Ovary (tissue), 9 donors: ENCODE data around the gene PHF2. TPM values are rescaled to one million over a fixed set of nuclear protein-coding genes. Genes with fewer than 3 reads are reported as not detected.

Experiments
- DNase-seq, 5 donors: peaks; one replicate each; pipeline ENCODE4 v3.0.0-alpha.2; 2019 to 2020
- H3K27ac ChIP-seq, 2 donors: fragments of 200-600 bp; one replicate each; pipeline versions ENCODE4 v1.5.1 to v1.8.0; 2019 to 2022
- H3K27me3 ChIP-seq: fragments of 200-600 bp; one replicate; pipeline ENCODE4 v1.8.0; 2022
- H3K36me3 ChIP-seq: fragments of 200-600 bp; sonication (generic); one replicate; pipeline ENCODE4 v1.5.1; 2019
- H3K4me1 ChIP-seq: one replicate; pipeline ENCODE4 v1.8.1; 2013; ENCODE audit warnings: mild to moderate bottlenecking, moderate library complexity; ENCODE audit not compliant: insufficient read depth
- H3K4me3 ChIP-seq: fragments of 200-600 bp; sonication (generic); one replicate; pipeline ENCODE4 v1.5.1; 2017
- H3K9me3 ChIP-seq, 2 donors: fragments of 200-600 bp in 1 of 2; sonication (generic) in 1 of 2; one replicate each; pipeline versions ENCODE4 v1.5.1 to v1.8.1; 2013 to 2019; ENCODE audit warnings: mild to moderate bottlenecking in 1 of 2, moderate library complexity in 1 of 2
- CTCF ChIP-seq, 3 donors: fragments of 450-650 bp in 2 of 3; fragments of 200-600 bp in 1 of 3; IDR thresholded peaks; one replicate each; pipeline versions ENCODE4 v1.5.1 to v1.8.0; 2016 to 2022; ENCODE audit warnings: antibody characterized with exemption in 3 of 3, mild to moderate bottlenecking in 1 of 3
- EP300 ChIP-seq: sonication (generic); formaldehyde crosslinking; IDR thresholded peaks from one replicate; pipeline ENCODE4 v1.6.1; 2017; ENCODE audit warnings: antibody characterized with exemption
- POLR2A ChIP-seq: fragments of 450-650 bp; IDR thresholded peaks from one replicate; pipeline ENCODE4 v1.6.1; 2017; ENCODE audit warnings: antibody characterized with exemption, mild to moderate bottlenecking, moderate library complexity
- WGBS, 3 donors: extraction: QIAGEN DNeasy Blood & Tissue Kit in 1 of 3; methylation state at CpG; one replicate each; pipeline versions ENCODE4 v1.1.5 to v1.1.7; 2013 to 2017; 5-methylcytosine and 5-hydroxymethylcytosine counted together
- intact Hi-C, 4 donors: fragments of 100-400 bp; cut with DNase I; formaldehyde crosslinking; loops; one replicate each; pipeline versions ENCODE4 v1.11.0 to v1.15.1; 2022 to 2023
- polyA plus RNA-seq, 2 donors: library from polyadenylated mRNA; stranded (reverse); fragments of 200-250 nt in 1 of 2; fragments of 350-450 nt in 1 of 2; fragmentation: Illumina TruSeq in 1 of 2; extraction: RNeasy Lipid Tissue Mini Kit (QIAGEN cat#74804) in 1 of 2; gene quantifications; one replicate each; pipeline ENCODE4 v1.2.3, GENCODE V29; 2013 to 2014
- total RNA-seq, 7 donors: library from RNA; depleted of rRNA in 2 of 7; stranded (reverse); fragments of >200 nt in 2 of 7; fragmentation: NEBNext Ultra II Directional in 3 of 7; extraction: Animal tissue kit (Norgen Biotek cat#: 25700) in 3 of 7; gene quantifications; one replicate each; pipeline versions ENCODE4 v1.1.0 to v1.2.4, GENCODE V29; 2016 to 2023
- donor health status: DM: no; HTN: no; CAD: no; lungs with moderate emphysema.
- donor health status: DM: no; HTN: no; CAD: no.
- donor health status: Bipolar disorder and iron deficiency.
- donor health status: DM: yes; HTN: yes; CAD: no.
- donor health status: DM: no; HTN: no; CAD: no.
- donor health status: DM: yes; HTN: yes; CAD: no.

PHF2 gene
- total and polyA plus RNA-seq, 9 donors = 20.3 to 50.1 (median 39.7) TPM

- WGBS, 3 donors = 67 to 69% (median 68%) methylated on average over 7 of the region's 7 CpGs
- DNase-seq = no peak
- intact Hi-C loops = no loop called here
- Histone ChIP-seq H3K27ac (no peak overlapping the region), H3K9me3 (no peaks in the 10 kb centered on the region), H3K4me3 (no peak overlapping the region), H3K36me3 (no peaks in the 10 kb centered on the region), H3K4me1 (no peaks in the 10 kb centered on the region), H3K27me3 (no peaks in the 10 kb centered on the region)
- TF ChIP-seq POLR2A (no peak), CTCF (IDR thresholded peaks at IDR 0.05) (no peak), EP300 (no peak)
Observed at GRCh38 chr9:93702261-93702660, 125.9 kb downstream of the PHF2 start.

- no peak overlapping the region for H3K4me3 ChIP-seq
- no peak for DNase-seq
- 71 to 79% methylated on average over 6 to 8 of the region's 8 CpGs; no CpG with 5 or more reads in 1 of the 3 donors for WGBS, 3 donors
- no peak overlapping the region for H3K27ac ChIP-seq
- intact Hi-C loops = no loop called here
- no peaks in the 10 kb centered on the region for H3K9me3 ChIP-seq
- H3K27me3 ChIP-seq = no peaks in the 10 kb centered on the region
- no peaks in the 10 kb centered on the region for H3K4me1 ChIP-seq
- TF ChIP-seq CTCF (IDR thresholded peaks at IDR 0.05) = no peak
- no peak for TF ChIP-seq POLR2A
- no peak for TF ChIP-seq EP300
- no peaks in the 10 kb centered on the region for H3K36me3 ChIP-seq
Observed at GRCh38 chr9:93708289-93708986, 132.1 kb downstream of the PHF2 start.

GRCh38 chr9:93708987-93709302 is 132.6 kb downstream of the PHF2 start:
- WGBS, 3 donors = 88 to 100% (median 91%) methylated on average over 1 to 2 of the region's 2 CpGs
- no peaks in the 10 kb centered on the region for H3K4me1 ChIP-seq
- H3K36me3 ChIP-seq = no peaks in the 10 kb centered on the region
- H3K27ac ChIP-seq = no peak overlapping the region
- H3K4me3 ChIP-seq = no peak overlapping the region
- intact Hi-C loops = no loop called here
- no peak for DNase-seq
- TF ChIP-seq EP300 = no peak
- no peak for TF ChIP-seq CTCF (IDR thresholded peaks at IDR 0.05)
- TF ChIP-seq POLR2A = no peak
- H3K27me3 ChIP-seq = no peaks in the 10 kb centered on the region
- H3K9me3 ChIP-seq = no peaks in the 10 kb centered on the region

GRCh38 chr9:93709600-93710369 is 133.4 kb downstream of the PHF2 start:
- no peaks in the 10 kb centered on the region for H3K36me3 ChIP-seq
- WGBS, 3 donors = 66 to 78% (median 71%) methylated on average over 2 of the region's 2 CpGs

More at GRCh38 chr9:93709600-93710369, 133.4 kb downstream of the PHF2 start:
- TF ChIP-seq POLR2A (no peak), EP300 (no peak), CTCF (IDR thresholded peaks at IDR 0.05) (no peak)
- DNase-seq = no peak
- Histone ChIP-seq H3K4me1 (no peaks in the 10 kb centered on the region), H3K27me3 (no peaks in the 10 kb centered on the region), H3K9me3 (no peaks in the 10 kb centered on the region), H3K27ac (no peak overlapping the region), H3K4me3 (no peak overlapping the region)
- intact Hi-C loops = no loop called here
